Thyroid gland (tissue), 4 donors: ENCODE data around the gene ITGAE. TPM values are rescaled to one million over a fixed set of nuclear protein-coding genes. Genes with fewer than 3 reads are reported as not detected.

Source experiments
- DNase-seq, 2 donors: peaks; one replicate each; pipeline ENCODE4 v3.0.0-alpha.2; 2019
- H3K27ac ChIP-seq, 3 donors: fragments of 200-600 bp; sonication (generic); 1 replicate in 2 of 3; 2 replicates in 1 of 3; pipeline ENCODE4 v1.5.1; 2016 to 2019; ENCODE audit warnings: mild to moderate bottlenecking in 1 of 3, moderate library complexity in 1 of 3
- H3K27me3 ChIP-seq: fragments of 200-600 bp; sonication (generic); one replicate; pipeline ENCODE4 v1.5.1; 2019
- H3K36me3 ChIP-seq, 2 donors: fragments of 200-600 bp; sonication (generic); one replicate each; pipeline ENCODE4 v1.5.1; 2016 to 2019
- H3K4me1 ChIP-seq, 2 donors: fragments of 200-600 bp; sonication (generic); one replicate each; pipeline ENCODE4 v1.5.1; 2017 to 2019
- H3K4me3 ChIP-seq, 3 donors: fragments of 200-600 bp; sonication (generic); replicated peaks in 1 of 3; 1 replicate in 2 of 3; 2 replicates in 1 of 3; pipeline ENCODE4 v1.5.1; 2016; ENCODE audit warnings: mild to moderate bottlenecking in 1 of 3
- H3K9me3 ChIP-seq: fragments of 200-600 bp; sonication (generic); one replicate; pipeline ENCODE4 v1.5.1; 2017
- POLR2A ChIP-seq, 2 donors: fragments of 450-650 bp; IDR thresholded peaks; one replicate each; pipeline ENCODE4 v1.6.1; 2017; ENCODE audit warnings: antibody characterized with exemption in 2 of 2, mild to moderate bottlenecking in 2 of 2, moderate library complexity in 1 of 2
- WGBS, 2 donors: methylation state at CpG; one replicate each; pipeline ENCODE4 v1.1.5; 2017; 5-methylcytosine and 5-hydroxymethylcytosine counted together
- intact Hi-C: fragments of 100-400 bp; cut with DNase I; formaldehyde crosslinking; loops from one replicate; pipeline ENCODE4 v1.15.1; 2023
- total RNA-seq, 4 donors: library from RNA; depleted of rRNA; stranded (reverse); fragments of >200 nt; gene quantifications; one replicate each; pipeline ENCODE4 v1.2.3, GENCODE V29; 2016
- TF ChIP-seq, protein P1 (sequence below), 6 experiments: fragments of 200-600 bp in 3 of 6; fragments of 450-650 bp in 3 of 6; sonication (generic) in 3 of 6; IDR thresholded peaks; one replicate each; pipeline ENCODE4 v1.5.1; 2016 to 2019; ENCODE audit warnings: antibody characterized with exemption in 6 of 6, mild to moderate bottlenecking in 2 of 6, inconsistent platforms in 1 of 6, moderate library complexity in 1 of 6

The ITGAE gene
- total RNA-seq, 4 donors from 2014 or later: 5.5 to 31.9 (median 19.4) TPM

DNA sequence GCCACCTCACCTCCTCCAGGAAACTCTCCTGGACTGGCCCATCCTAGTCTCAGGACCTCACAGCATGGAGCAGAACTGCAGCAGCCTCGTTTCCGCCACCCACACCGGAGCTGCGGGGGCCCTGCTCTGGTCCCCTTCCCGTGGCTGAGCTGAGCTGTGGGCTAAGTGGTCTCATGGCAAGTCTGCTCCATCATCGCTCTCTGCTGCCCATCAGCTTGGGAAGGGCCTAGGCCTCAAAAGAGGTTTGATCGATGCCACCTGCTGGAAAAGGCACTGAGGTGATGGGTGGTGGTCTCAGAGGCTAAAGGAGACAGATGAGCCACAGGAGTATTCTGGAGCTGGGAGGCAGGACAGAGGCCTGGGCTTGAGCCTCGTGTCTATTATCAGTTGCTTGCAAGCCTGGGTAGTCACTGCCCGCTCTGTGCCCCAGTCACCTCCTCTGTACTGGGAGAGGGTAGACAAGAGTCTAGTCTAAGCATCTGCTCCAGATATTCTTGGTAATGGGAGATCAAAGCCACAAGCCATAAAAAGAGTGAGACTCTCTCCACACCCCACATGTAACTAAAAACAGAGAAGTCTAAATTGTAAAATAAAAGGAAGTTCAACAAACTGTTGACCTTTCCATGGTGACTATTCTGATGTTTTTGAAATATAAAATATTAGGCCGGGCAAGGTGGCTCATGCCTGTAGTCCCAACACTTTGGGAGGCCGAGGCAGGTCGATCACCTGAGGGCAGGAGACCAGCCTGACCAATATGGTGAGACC, 1.6 kb downstream of the ITGAE start:
- no peaks in the 10 kb centered on the region for H3K27me3 ChIP-seq
- no peaks in the 10 kb centered on the region for H3K36me3 ChIP-seq
- DNase-seq: no peak
- intact Hi-C loops: no loop called here
- no peak overlapping the region for H3K27ac ChIP-seq
- H3K4me1 ChIP-seq: peaks cover 0 to 8% of the 10 kb centered on the region in 2 donors
- no peak for TF ChIP-seq POLR2A (IDR thresholded peaks at IDR 0.05)
- TF ChIP-seq, protein P1, sequence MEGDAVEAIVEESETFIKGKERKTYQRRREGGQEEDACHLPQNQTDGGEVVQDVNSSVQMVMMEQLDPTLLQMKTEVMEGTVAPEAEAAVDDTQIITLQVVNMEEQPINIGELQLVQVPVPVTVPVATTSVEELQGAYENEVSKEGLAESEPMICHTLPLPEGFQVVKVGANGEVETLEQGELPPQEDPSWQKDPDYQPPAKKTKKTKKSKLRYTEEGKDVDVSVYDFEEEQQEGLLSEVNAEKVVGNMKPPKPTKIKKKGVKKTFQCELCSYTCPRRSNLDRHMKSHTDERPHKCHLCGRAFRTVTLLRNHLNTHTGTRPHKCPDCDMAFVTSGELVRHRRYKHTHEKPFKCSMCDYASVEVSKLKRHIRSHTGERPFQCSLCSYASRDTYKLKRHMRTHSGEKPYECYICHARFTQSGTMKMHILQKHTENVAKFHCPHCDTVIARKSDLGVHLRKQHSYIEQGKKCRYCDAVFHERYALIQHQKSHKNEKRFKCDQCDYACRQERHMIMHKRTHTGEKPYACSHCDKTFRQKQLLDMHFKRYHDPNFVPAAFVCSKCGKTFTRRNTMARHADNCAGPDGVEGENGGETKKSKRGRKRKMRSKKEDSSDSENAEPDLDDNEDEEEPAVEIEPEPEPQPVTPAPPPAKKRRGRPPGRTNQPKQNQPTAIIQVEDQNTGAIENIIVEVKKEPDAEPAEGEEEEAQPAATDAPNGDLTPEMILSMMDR (IDR thresholded peaks at IDR 0.05): no peak
- WGBS, 2 donors: 86 to 97% methylated on average over 8 to 9 of the region's 12 CpGs
- H3K9me3 ChIP-seq: no peaks in the 10 kb centered on the region
- no peak overlapping the region for H3K4me3 ChIP-seq

- TF ChIP-seq POLR2A (IDR thresholded peaks at IDR 0.05): no peak
- TF ChIP-seq, protein P1 (IDR thresholded peaks at IDR 0.05): no peak
- H3K4me3 ChIP-seq: no peak overlapping the region
Observed at GRCh38 chr17:3798273-3799180, 2.5 kb downstream of the ITGAE start.

GRCh38 chr17:3796822-3797170, 4.2 kb downstream of the ITGAE start:
- no peak for DNase-seq
- no peaks in the 10 kb centered on the region for H3K4me1 ChIP-seq
- no peaks in the 10 kb centered on the region for H3K9me3 ChIP-seq
- no peaks in the 10 kb centered on the region for H3K27me3 ChIP-seq
- intact Hi-C loops: no loop called here
- no peaks in the 10 kb centered on the region for H3K36me3 ChIP-seq
- 83 to 89% methylated on average over 9 of the region's 9 CpGs for WGBS, 2 donors
- TF ChIP-seq POLR2A (IDR thresholded peaks at IDR 0.05): no peak
- TF ChIP-seq, protein P1 (IDR thresholded peaks at IDR 0.05): no peak
- no peak overlapping the region for H3K27ac ChIP-seq
- no peak overlapping the region for H3K4me3 ChIP-seq

More at GRCh38 chr17:3798273-3799180, 2.5 kb downstream of the ITGAE start:
- WGBS, 2 donors: 87 to 88% methylated on average over 15 of the region's 15 CpGs
- intact Hi-C loops: no loop called here
- H3K36me3 ChIP-seq: no peaks in the 10 kb centered on the region
- H3K9me3 ChIP-seq: no peaks in the 10 kb centered on the region
- no peak overlapping the region for H3K27ac ChIP-seq
- no peaks in the 10 kb centered on the region for H3K27me3 ChIP-seq
- no peaks in the 10 kb centered on the region for H3K4me1 ChIP-seq
- no peak for DNase-seq

DNA sequence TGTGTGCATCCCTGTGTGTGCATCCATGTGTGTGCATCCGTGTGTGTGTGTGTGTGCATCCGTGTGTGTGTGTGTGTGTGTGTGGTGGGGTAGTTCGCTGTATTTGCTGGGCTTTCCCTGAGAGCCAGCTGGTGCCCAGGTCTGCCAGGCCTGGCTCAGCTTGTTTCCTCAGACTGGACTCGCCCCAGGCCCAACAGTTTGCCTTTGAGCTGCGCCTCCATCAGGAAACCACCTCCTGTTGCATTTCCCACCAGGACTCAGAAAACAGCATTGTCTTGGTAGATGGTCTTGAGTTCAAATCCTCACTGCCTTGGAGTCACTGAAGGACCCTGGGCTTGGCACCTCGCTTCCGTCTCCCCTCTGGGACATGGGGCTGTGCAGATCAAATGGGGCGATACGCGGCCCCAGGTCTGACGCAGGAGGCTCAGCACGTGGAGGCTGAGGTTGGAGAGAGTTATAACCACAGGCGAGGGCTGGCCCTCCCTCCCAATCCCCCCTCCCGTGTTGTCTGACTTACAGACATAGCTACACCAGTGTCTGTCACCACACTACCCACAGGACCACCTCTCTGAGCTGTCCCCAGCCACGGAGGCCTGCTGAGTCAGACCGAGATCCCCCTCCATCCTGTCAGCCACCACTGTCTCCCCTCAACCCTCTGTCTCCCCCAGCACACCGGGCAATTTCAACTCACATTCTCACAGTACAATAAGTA, 4.7 kb downstream of the ITGAE start:
- intact Hi-C loops: no loop called here
- WGBS, 2 donors: 82 to 91% methylated on average over 15 to 16 of the region's 17 CpGs

More for the DNA sequence above, 4.7 kb downstream of the ITGAE start:
- H3K27me3 ChIP-seq: no peaks in the 10 kb centered on the region
- no peaks in the 10 kb centered on the region for H3K36me3 ChIP-seq
- TF ChIP-seq, protein P1 (IDR thresholded peaks at IDR 0.05): no peak
- no peak for TF ChIP-seq POLR2A (IDR thresholded peaks at IDR 0.05)
- H3K4me1 ChIP-seq: no peaks in the 10 kb centered on the region
- H3K9me3 ChIP-seq: no peaks in the 10 kb centered on the region
- peak in 1 of 2 donors; percentile 25 for DNase-seq
- no peak overlapping the region for H3K4me3 ChIP-seq
- no peak overlapping the region for H3K27ac ChIP-seq
